G401.6 (cell line): ENCODE measurements around the gene C6.
"Not testable (repeated sequence)": the region's sequence is repeated elsewhere in the genome, so short reads cannot be mapped to it uniquely, and the experiment has no call there.

Experiments
- FAIRE-seq: peaks from 2 replicates; lab custom pipeline; 2012; peaks lifted over from hg19 to GRCh38; lab: Jason Lieb, UNC

The C6 gene

GRCh38 chr5:41199660-41200059 lies 13.7 kb downstream of the C6 start:
- no peak for FAIRE-seq

- FAIRE-seq = no peak
Measured at GRCh38 chr5:41196197-41196596, 17.1 kb downstream of the C6 start.

GRCh38 chr5:41195228-41195627 lies 18.1 kb downstream of the C6 start:
- FAIRE-seq = no peak

GRCh38 chr5:41194339-41194738 lies 19.0 kb downstream of the C6 start:
- no peak for FAIRE-seq

- no peak for FAIRE-seq
Measured at GRCh38 chr5:41193456-41194205, 19.7 kb downstream of the C6 start.

- no peak for FAIRE-seq
Measured at GRCh38 chr5:41191249-41191648, 22.1 kb downstream of the C6 start.

- no peak for FAIRE-seq
Measured at GRCh38 chr5:41186143-41186542, 27.2 kb downstream of the C6 start.

GRCh38 chr5:41183331-41183730 lies 30.0 kb downstream of the C6 start:
- FAIRE-seq = not testable (repeated sequence)

GRCh38 chr5:41182666-41183065 lies 30.7 kb downstream of the C6 start:
- FAIRE-seq = no peak

GRCh38 chr5:41181691-41182564 lies 31.4 kb downstream of the C6 start:
- no peak for FAIRE-seq

- no peak for FAIRE-seq
Measured at GRCh38 chr5:41176952-41177351, 36.4 kb downstream of the C6 start.

- no peak for FAIRE-seq
Measured at GRCh38 chr5:41172012-41172411, 41.3 kb downstream of the C6 start.

- no peak for FAIRE-seq
Measured at GRCh38 chr5:41161271-41161670, 52.1 kb downstream of the C6 start.

- no peak for FAIRE-seq
Measured at GRCh38 chr5:41157272-41157894, 55.9 kb downstream of the C6 start.

- FAIRE-seq = no peak
Measured at GRCh38 chr5:41156739-41157138, 56.6 kb downstream of the C6 start.

- no peak for FAIRE-seq
Measured at GRCh38 chr5:41154491-41154890, 58.8 kb downstream of the C6 start.

GRCh38 chr5:41151564-41151963 lies 61.8 kb downstream of the C6 start:
- no peak for FAIRE-seq

- FAIRE-seq = no peak
Measured at GRCh38 chr5:41148448-41148847, 64.9 kb downstream of the C6 start.

- FAIRE-seq = no peak
Measured at GRCh38 chr5:41145306-41145705, 68.0 kb downstream of the C6 start.

- FAIRE-seq = no peak
Measured at GRCh38 chr5:41143131-41143901, 70.0 kb downstream of the C6 start.

- FAIRE-seq = no peak
Measured at GRCh38 chr5:41127967-41128690, 85.2 kb downstream of the C6 start.

- no peak for FAIRE-seq
Measured at GRCh38 chr5:41122459-41122858, 90.9 kb downstream of the C6 start.
